SK-N-SH (cell line): ENCODE measurements around the gene LILRB3. TPM values are rescaled to one million over a fixed set of nuclear protein-coding genes. Genes with fewer than 3 reads are reported as not detected.

ENCODE experiments used
- CTCF ChIA-PET: fragments of 300-600, 350-600 bp; formaldehyde crosslinking; extraction: SDS; loops from one replicate; lab custom pipeline; 2021; lab: Yijun Ruan, JAX
- POLR2A ChIA-PET: fragments of 350-600 bp; sonication (Branson Sonifier 250); formaldehyde crosslinking; extraction: SDS; loops from one replicate; lab custom pipeline; 2020; ENCODE audit warnings: antibody characterized with exemption, inconsistent platforms; lab: Yijun Ruan, JAX
- DNase-seq: peaks from one replicate; pipeline ENCODE4 v3.0.0; 2012
- H2AFZ ChIP-seq: fragments of 200-600 bp; sonication (generic); 2 replicates; pipeline ENCODE4 v1.8.1; 2016; ENCODE audit warnings: antibody characterized with exemption, mild to moderate bottlenecking, low read depth
- H3F3A ChIP-seq: fragments of 200-600 bp; sonication (generic); replicated peaks from 2 replicates; pipeline ENCODE3; 2016; ENCODE audit warnings: antibody characterized with exemption, mild to moderate bottlenecking; ENCODE audit not compliant: insufficient read depth
- H3K27ac ChIP-seq, 2 experiments: fragments of 200-500 bp in 1 of 2; fragments of 200-600 bp in 1 of 2; sonication (Bioruptor generic) in 1 of 2; sonication (generic), shearing (Covaris generic) in 1 of 2; 2 replicates each; pipeline versions ENCODE4 v1.5.1 to v1.6.1; 2014 to 2016; ENCODE audit warnings: low read depth in 2 of 2, inconsistent platforms in 1 of 2, low read length in 1 of 2, mild to moderate bottlenecking in 1 of 2, mixed read lengths in 1 of 2
- H3K27me3 ChIP-seq: fragments of 200-600 bp; sonication (generic), shearing (Covaris generic); 2 replicates; pipeline ENCODE4 v1.6.1; 2016; ENCODE audit warnings: mixed run types; ENCODE audit not compliant: insufficient read depth
- H3K36me3 ChIP-seq, 2 experiments: fragments of 200-500 bp in 1 of 2; fragments of 200-600 bp in 1 of 2; sonication (Bioruptor generic) in 1 of 2; sonication (generic) in 1 of 2; replicated peaks in 1 of 2; 2 replicates each; pipeline versions ENCODE3 to v1.5.1; 2014 to 2016; ENCODE audit warnings: low read length in 1 of 2, mild to moderate bottlenecking in 1 of 2; ENCODE audit not compliant: insufficient read depth in 2 of 2, control insufficient read depth in 1 of 2
- H3K4me1 ChIP-seq, 2 experiments: fragments of 200-500 bp in 1 of 2; fragments of 200-600 bp in 1 of 2; sonication (Bioruptor generic) in 1 of 2; sonication (generic), shearing (Covaris generic) in 1 of 2; 2 replicates each; pipeline versions ENCODE4 v1.5.1 to v1.6.1; 2014 to 2016; ENCODE audit warnings: low read depth in 1 of 2, low read length in 1 of 2, mixed run types in 1 of 2; ENCODE audit not compliant: insufficient read depth in 2 of 2, control insufficient read depth in 1 of 2
- H3K4me2 ChIP-seq: fragments of 200-600 bp; sonication (generic), shearing (Covaris generic); 2 replicates; pipeline ENCODE4 v1.6.1; 2017; ENCODE audit warnings: mixed run types
- H3K4me3 ChIP-seq, 2 experiments: fragments of 200-500 bp in 1 of 2; fragments of 200-600 bp in 1 of 2; sonication (Bioruptor generic) in 1 of 2; sonication (generic), shearing (Covaris generic) in 1 of 2; 2 replicates each; pipeline versions ENCODE4 v1.5.1 to v1.8.1; 2014 to 2016; ENCODE audit warnings: low read depth in 2 of 2, inconsistent platforms in 1 of 2, low read length in 1 of 2, mild to moderate bottlenecking in 1 of 2, mixed read lengths in 1 of 2, moderate library complexity in 1 of 2
- H3K79me2 ChIP-seq: fragments of 200-600 bp; sonication (generic); 2 replicates; pipeline ENCODE4 v1.8.1; 2017; ENCODE audit warnings: mild to moderate bottlenecking; ENCODE audit not compliant: insufficient read depth
- H3K9ac ChIP-seq: fragments of 200-600 bp; sonication (generic); 2 replicates; pipeline ENCODE4 v1.6.1; 2017; ENCODE audit warnings: mixed run types
- H3K9me2 ChIP-seq: fragments of 200-600 bp; sonication (generic); 2 replicates; pipeline ENCODE4 v1.6.1; 2017; ENCODE audit warnings: mixed run types
- H3K9me3 ChIP-seq: fragments of 200-600 bp; sonication (generic); 2 replicates; pipeline ENCODE4 v1.6.1; 2017; ENCODE audit warnings: mixed run types, mild to moderate bottlenecking, moderate library complexity
- H4K20me1 ChIP-seq: fragments of 200-600 bp; sonication (generic); 2 replicates; pipeline ENCODE4 v1.6.1; 2017; ENCODE audit warnings: mild to moderate bottlenecking, mixed run types; ENCODE audit not compliant: insufficient read depth
- FOSL2 ChIP-seq: IDR thresholded peaks from 2 replicates; pipeline ENCODE4 v1.4.0; 2012; ENCODE audit warnings: low read depth, mild to moderate bottlenecking, moderate library complexity, borderline replicate concordance
- MAX ChIP-seq: IDR thresholded peaks from 2 replicates; pipeline ENCODE4 v1.4.0; 2012; ENCODE audit warnings: low read depth
- POLR2AphosphoS5 ChIP-seq: IDR thresholded peaks from 2 replicates; pipeline ENCODE4 v1.6.1; 2012; ENCODE audit warnings: low read depth, low read length
- RAD21 ChIP-seq: IDR thresholded peaks from 2 replicates; pipeline ENCODE4 v1.6.1; 2012; ENCODE audit warnings: mild to moderate bottlenecking, low read length
- SMC3 ChIP-seq: IDR thresholded peaks from 2 replicates; pipeline ENCODE4 v1.6.1; 2012; ENCODE audit warnings: low read depth, low read length, improper control_type of control experiment
- TEAD4 ChIP-seq: IDR thresholded peaks from 2 replicates; pipeline ENCODE4 v1.4.0; 2012; ENCODE audit warnings: mild to moderate bottlenecking, borderline replicate concordance; ENCODE audit not compliant: insufficient read depth
- USF2 ChIP-seq: fragments of 150-350 bp; IDR thresholded peaks from 2 replicates; pipeline ENCODE4 v1.6.1; 2017; ENCODE audit warnings: antibody characterized with exemption, low read length, low read depth, borderline replicate concordance
- WGBS: methylation state at CpG from one replicate; pipeline ENCODE4 v1.1.6; 2017; ENCODE audit warnings: low lambda C conversion rate; 5-methylcytosine and 5-hydroxymethylcytosine counted together
- polyA plus RNA-seq, 3 experiments: library from polyadenylated mRNA; depleted of rRNA; stranded (reverse); fragments of >200 nt; gene quantifications; 2 replicates each; pipeline ENCODE4 v1.2.3, GENCODE V29; 2012
- TF ChIP-seq, protein P1 (sequence below): IDR thresholded peaks from 2 replicates; pipeline ENCODE4; 2012
- TF ChIP-seq, protein P2 (sequence below): fragments of 200-600 bp; sonication (generic); IDR thresholded peaks from 2 replicates; pipeline ENCODE4 v1.6.1; 2017; ENCODE audit warnings: antibody characterized with exemption, mild to moderate bottlenecking, moderate library complexity

The LILRB3 gene
- polyA plus RNA-seq, 1 of the 3 experiments (the other 2 are of a cell fraction): not detected

DNA sequence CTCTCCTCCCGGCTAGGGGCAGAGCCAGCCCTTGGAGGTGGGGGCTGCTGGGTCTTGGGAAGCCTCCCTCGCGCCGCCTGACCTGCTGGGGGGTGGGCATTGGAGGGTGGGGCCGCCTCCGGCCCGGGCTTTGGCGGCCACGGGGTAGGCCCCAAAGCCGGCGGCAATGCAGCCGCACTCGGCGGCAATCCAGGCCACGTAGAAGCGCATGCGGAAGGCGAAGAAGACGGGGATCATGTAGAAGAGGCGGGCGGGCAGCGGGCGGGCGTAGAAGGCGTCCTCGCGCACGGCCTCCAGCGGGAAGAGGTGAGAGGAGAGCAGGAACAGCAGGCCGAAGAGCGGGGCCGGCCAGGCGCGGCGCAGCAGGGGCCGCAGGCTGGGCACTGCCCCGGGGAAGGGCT is 42.1 kb downstream of the LILRB3 start:
- Histone ChIP-seq H3K9me2 (no peaks in the 10 kb centered on the region), H3K27me3 (no peaks in the 10 kb centered on the region), H3K4me3 (no peak overlapping the region), H4K20me1 (peaks cover 5% of the 10 kb centered on the region; the same call in 1 of the 2 replicates), H3F3A (peaks cover 3% of the 10 kb centered on the region), H3K9ac (no peak overlapping the region), H2AFZ (no peak overlapping the region), H3K4me2 (no peak overlapping the region), H3K4me1 (peaks cover 0 to 9% of the 10 kb centered on the region in 2 experiments; a peak in 1 of 4 replicates), H3K9me3 (no peaks in the 10 kb centered on the region), H3K79me2 (peaks cover 15% of the 10 kb centered on the region), H3K36me3 (peaks cover 28 to 33% of the 10 kb centered on the region in 2 experiments), H3K27ac (no peak overlapping the region)
- DNase-seq: no peak
- POLR2A ChIA-PET: no interaction called here
- CTCF ChIA-PET: interaction anchor here (1.6 to 3.5 kb wide), 2 partner anchors 8 to 13 kb away, joined by 4 to 12 read pairs; no protein-coding TSS in a partner anchor
- WGBS: 98% methylated on average over 36 of the region's 37 CpGs
- TF ChIP-seq TEAD4: no peak

DNA sequence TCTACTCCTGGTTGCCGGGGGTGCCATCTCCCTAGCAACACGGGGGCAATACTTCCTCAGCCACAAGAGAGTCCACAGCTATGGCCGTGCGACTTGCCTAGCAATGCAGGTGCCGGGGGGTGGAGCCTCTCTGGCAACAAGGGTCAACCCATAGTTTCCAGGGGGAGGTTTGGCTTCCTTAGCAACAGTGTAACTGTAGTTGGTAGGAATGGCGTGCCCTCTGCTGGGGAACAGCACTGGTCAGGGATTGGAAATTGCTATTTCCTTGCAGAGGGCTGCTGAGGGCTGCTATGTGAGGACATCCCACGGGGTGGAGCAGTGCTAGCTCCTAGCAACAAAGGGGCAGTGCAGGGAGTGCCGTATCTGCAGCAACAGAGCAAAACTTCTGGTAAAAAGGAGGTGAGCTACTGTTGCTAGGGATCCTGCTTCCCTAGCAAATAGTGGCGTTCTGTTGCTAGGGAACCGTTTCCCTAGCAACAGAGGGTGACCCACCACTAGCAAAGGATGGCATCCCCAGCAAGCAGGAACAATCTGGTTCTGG is 42.8 kb downstream of the LILRB3 start:
- Histone ChIP-seq H3F3A (peaks cover 3% of the 10 kb centered on the region), H2AFZ (no peak overlapping the region), H3K9ac (no peak overlapping the region), H3K9me3 (no peaks in the 10 kb centered on the region), H3K4me2 (no peak overlapping the region), H4K20me1 (peaks cover 5% of the 10 kb centered on the region; the same call in 1 of the 2 replicates), H3K4me3 (peak overlapping the region in 1 of 2 experiments; percentile 49; a peak in 1 of 4 replicates), H3K4me1 (peaks cover 0 to 9% of the 10 kb centered on the region in 2 experiments; a peak in 1 of 4 replicates), H3K79me2 (peaks cover 8% of the 10 kb centered on the region; the same call in 1 of the 2 replicates), H3K27me3 (no peaks in the 10 kb centered on the region), H3K9me2 (no peaks in the 10 kb centered on the region), H3K27ac (no peak overlapping the region), H3K36me3 (peaks cover 28 to 33% of the 10 kb centered on the region in 2 experiments)
- peak; percentile 66 for DNase-seq
- 72% methylated on average over 10 of the region's 10 CpGs for WGBS
- POLR2A ChIA-PET: no interaction called here
- CTCF ChIA-PET: interaction anchor here (1.6 to 3.5 kb wide), 2 partner anchors 9 to 12 kb away, joined by 4 to 12 read pairs; no protein-coding TSS in a partner anchor
- TF ChIP-seq RAD21: peak; percentile 32; the same call in 1 of the 2 replicates
- TF ChIP-seq FOSL2: no peak
- TF ChIP-seq, protein P1, sequence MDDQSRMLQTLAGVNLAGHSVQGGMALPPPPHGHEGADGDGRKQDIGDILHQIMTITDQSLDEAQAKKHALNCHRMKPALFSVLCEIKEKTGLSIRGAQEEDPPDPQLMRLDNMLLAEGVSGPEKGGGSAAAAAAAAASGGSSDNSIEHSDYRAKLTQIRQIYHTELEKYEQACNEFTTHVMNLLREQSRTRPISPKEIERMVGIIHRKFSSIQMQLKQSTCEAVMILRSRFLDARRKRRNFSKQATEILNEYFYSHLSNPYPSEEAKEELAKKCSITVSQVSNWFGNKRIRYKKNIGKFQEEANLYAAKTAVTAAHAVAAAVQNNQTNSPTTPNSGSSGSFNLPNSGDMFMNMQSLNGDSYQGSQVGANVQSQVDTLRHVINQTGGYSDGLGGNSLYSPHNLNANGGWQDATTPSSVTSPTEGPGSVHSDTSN: no peak
- TF ChIP-seq, protein P2, sequence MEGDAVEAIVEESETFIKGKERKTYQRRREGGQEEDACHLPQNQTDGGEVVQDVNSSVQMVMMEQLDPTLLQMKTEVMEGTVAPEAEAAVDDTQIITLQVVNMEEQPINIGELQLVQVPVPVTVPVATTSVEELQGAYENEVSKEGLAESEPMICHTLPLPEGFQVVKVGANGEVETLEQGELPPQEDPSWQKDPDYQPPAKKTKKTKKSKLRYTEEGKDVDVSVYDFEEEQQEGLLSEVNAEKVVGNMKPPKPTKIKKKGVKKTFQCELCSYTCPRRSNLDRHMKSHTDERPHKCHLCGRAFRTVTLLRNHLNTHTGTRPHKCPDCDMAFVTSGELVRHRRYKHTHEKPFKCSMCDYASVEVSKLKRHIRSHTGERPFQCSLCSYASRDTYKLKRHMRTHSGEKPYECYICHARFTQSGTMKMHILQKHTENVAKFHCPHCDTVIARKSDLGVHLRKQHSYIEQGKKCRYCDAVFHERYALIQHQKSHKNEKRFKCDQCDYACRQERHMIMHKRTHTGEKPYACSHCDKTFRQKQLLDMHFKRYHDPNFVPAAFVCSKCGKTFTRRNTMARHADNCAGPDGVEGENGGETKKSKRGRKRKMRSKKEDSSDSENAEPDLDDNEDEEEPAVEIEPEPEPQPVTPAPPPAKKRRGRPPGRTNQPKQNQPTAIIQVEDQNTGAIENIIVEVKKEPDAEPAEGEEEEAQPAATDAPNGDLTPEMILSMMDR: peak; percentile 34; the same call in 1 of the 2 replicates
- TF ChIP-seq SMC3: peak; percentile 18; the same call in 1 of the 2 replicates
- TF ChIP-seq POLR2AphosphoS5: no peak
- TF ChIP-seq USF2: no peak
- no peak for TF ChIP-seq MAX
